Measurements from ENCODE around the gene ANKK1. TPM values are rescaled to one million over a fixed set of nuclear protein-coding genes. Genes with fewer than 3 reads are reported as not detected.

Gene ANKK1
- total RNA-seq, 1 experiment from 2014 or later, result 0.22 TPM

- H3K27ac ChIP-seq (ENCODE audit: low read depth, low read length), result no peak overlapping the region
- no TSS peak for BruUV-seq (replicated peaks)
- H3K4me1 ChIP-seq (ENCODE audit: control insufficient read depth in 1 of 2, insufficient read depth in 2 of 2, low read length in 2 of 2), result peaks cover 0 to 5% of the 10 kb centered on the region in 2 experiments; a peak in 1 of 4 replicates
- no peaks in the 10 kb centered on the region for H3K79me2 ChIP-seq (ENCODE audit: insufficient read depth, low read length)
- H3K4me3 ChIP-seq (replicated peaks in 1 of 2; ENCODE audit: low read depth in 1 of 2, low read length in 2 of 2), result no peak overlapping the region
- no peak for DNase-seq (ENCODE audit: low read depth, low spot score)
- H3K9ac ChIP-seq (ENCODE audit: low read length), result no peak overlapping the region
- ChIA-PET RAD21 (ENCODE audit: low non-redundant PET in 1 of 2, low total read pairs in 2 of 2, uncharacterized antibody in 2 of 2, unreplicated experiment in 2 of 2) (no interaction called here), POLR2A (no interaction called here), CTCF (no interaction called here)
- no peak overlapping the region for H3K4me2 ChIP-seq (ENCODE audit: low read length)
- H3K9me2 ChIP-seq (ENCODE audit: insufficient read depth), result no peaks in the 10 kb centered on the region
- intact Hi-C loops (cut with micrococcal nuclease), result no loop called here
- H3K27me3 ChIP-seq (ENCODE audit: insufficient read depth, low read length), result no peaks in the 10 kb centered on the region
- no peaks in the 10 kb centered on the region for H4K20me1 ChIP-seq (ENCODE audit: insufficient read depth)
- H3K36me3 ChIP-seq (ENCODE audit: control insufficient read depth in 1 of 2, insufficient read depth in 2 of 2, low read length in 2 of 2), result no peaks in the 10 kb centered on the region
- no peak overlapping the region for H2AFZ ChIP-seq (ENCODE audit: low read depth, low read length, poor library complexity, severe bottlenecking)
- ATAC-seq, result no peak
- TF ChIP-seq EGR1 (IDR thresholded peaks at IDR 0.05; ENCODE audit: low read depth), result no peak
- no peak for TF ChIP-seq TCF7L2 (IDR thresholded peaks at IDR 0.05; ENCODE audit: borderline replicate concordance, extremely low read depth, insufficient read depth, insufficient read length)
- no peak for TF ChIP-seq MAX (IDR thresholded peaks at IDR 0.05)
- H3K9me3 ChIP-seq (ENCODE audit: control insufficient read depth in 1 of 2, insufficient read depth in 1 of 2, low read depth in 1 of 2, low read length in 2 of 2), result no peaks in the 10 kb centered on the region
Measured at GRCh38 chr11:113369411-113369810, 18.2 kb upstream of the ANKK1 start.

- H3K9ac ChIP-seq (ENCODE audit: low read length), result no peak overlapping the region
- DNase-seq (ENCODE audit: low read depth, low spot score) (no peak), ATAC-seq (no peak)
- peaks cover 0 to 5% of the 10 kb centered on the region in 2 experiments; a peak in 1 of 4 replicates for H3K4me1 ChIP-seq (ENCODE audit: control insufficient read depth in 1 of 2, insufficient read depth in 2 of 2, low read length in 2 of 2)
- CTCF ChIA-PET, result no interaction called here
- no peak overlapping the region for H3K4me3 ChIP-seq (replicated peaks in 1 of 2; ENCODE audit: low read depth in 1 of 2, low read length in 2 of 2)
- no TSS peak for BruUV-seq (replicated peaks)
- RAD21 ChIA-PET (ENCODE audit: low non-redundant PET in 1 of 2, low total read pairs in 2 of 2, uncharacterized antibody in 2 of 2, unreplicated experiment in 2 of 2), result no interaction called here
- H3K36me3 ChIP-seq (ENCODE audit: control insufficient read depth in 1 of 2, insufficient read depth in 2 of 2, low read length in 2 of 2), result no peaks in the 10 kb centered on the region
- H3K27me3 ChIP-seq (ENCODE audit: insufficient read depth, low read length), result no peaks in the 10 kb centered on the region
- H3K79me2 ChIP-seq (ENCODE audit: insufficient read depth, low read length), result no peaks in the 10 kb centered on the region
- no peaks in the 10 kb centered on the region for H3K9me3 ChIP-seq (ENCODE audit: control insufficient read depth in 1 of 2, insufficient read depth in 1 of 2, low read depth in 1 of 2, low read length in 2 of 2)
- H4K20me1 ChIP-seq (ENCODE audit: insufficient read depth), result no peaks in the 10 kb centered on the region
- H3K4me2 ChIP-seq (ENCODE audit: low read length), result no peak overlapping the region
- POLR2A ChIA-PET, result no interaction called here
- no peak overlapping the region for H3K27ac ChIP-seq (ENCODE audit: low read depth, low read length)
- intact Hi-C loops (cut with micrococcal nuclease), result no loop called here
- no peaks in the 10 kb centered on the region for H3K9me2 ChIP-seq (ENCODE audit: insufficient read depth)
- no peak overlapping the region for H2AFZ ChIP-seq (ENCODE audit: low read depth, low read length, poor library complexity, severe bottlenecking)
- TF ChIP-seq EGR1 (IDR thresholded peaks at IDR 0.05; ENCODE audit: low read depth) (no peak), RAD21 (IDR thresholded peaks at IDR 0.05; ENCODE audit: low read depth) (no peak), REST (IDR thresholded peaks at IDR 0.05; ENCODE audit: low read depth) (no peak), ZNF274 (IDR thresholded peaks at IDR 0.05; ENCODE audit: low read depth, low read length) (no peak), ELF1 (IDR thresholded peaks at IDR 0.05; ENCODE audit: borderline replicate concordance, low read depth) (no peak), ZFX (IDR thresholded peaks at IDR 0.05) (no peak), FOSL1 (IDR thresholded peaks at IDR 0.05; ENCODE audit: low read depth) (no peak), CBX3 (IDR thresholded peaks at IDR 0.05; ENCODE audit: low read depth) (no peak), EZH2phosphoT487 (IDR thresholded peaks at IDR 0.05; ENCODE audit: borderline replicate concordance) (no peak), EZH2 (IDR thresholded peaks at IDR 0.05) (no peak), JUND (IDR thresholded peaks at IDR 0.05) (no peak), CTCF (IDR thresholded peaks at IDR 0.05 in 2 of 3, conservative IDR thresholded peaks at IDR 0.05 in 1 of 3; ENCODE audit: borderline replicate concordance in 1 of 3, insufficient read depth in 1 of 3, low read depth in 2 of 3, low read length in 2 of 3) (no peak)
Measured at GRCh38 chr11:113370634-113371033, 16.9 kb upstream of the ANKK1 start.

Measured in HCT116 (cell line).